Stomach (tissue), 4 donors: ENCODE measurements around the gene NECTIN4.

Experiments
- CTCF ChIP-seq, 7 experiments: fragments of 450-650 bp in 4 of 7; fragments of 200-600 bp in 3 of 7; sonication (generic) in 3 of 7; IDR thresholded peaks; one replicate each; pipeline ENCODE4 v1.5.1; 2016 to 2019; ENCODE audit warnings: antibody characterized with exemption in 7 of 7, control low read depth in 2 of 7, mild to moderate bottlenecking in 1 of 7
- EP300 ChIP-seq: sonication (generic); formaldehyde crosslinking; IDR thresholded peaks from one replicate; pipeline ENCODE4 v1.6.1; 2017; ENCODE audit warnings: antibody characterized with exemption
- POLR2A ChIP-seq, 4 donors: fragments of 450-650 bp; IDR thresholded peaks; one replicate each; pipeline ENCODE4 v1.6.1; 2016; ENCODE audit warnings: antibody characterized with exemption in 4 of 4, control low read depth in 2 of 4, mild to moderate bottlenecking in 1 of 4, moderate library complexity in 1 of 4

- TF ChIP-seq POLR2A (IDR thresholded peaks at IDR 0.05): no peak
- TF ChIP-seq CTCF (IDR thresholded peaks at IDR 0.05): no peak
- TF ChIP-seq EP300: no peak
Measured at GRCh38 chr1:161077426-161077825, 11.9 kb downstream of the NECTIN4 start.
